AG09319 (cell line): ENCODE data around the gene FAF2.
"Not testable (repeated sequence)": the region's sequence is repeated elsewhere in the genome, so short reads cannot be mapped to it uniquely, and the experiment has no call there.

Source experiments
- DNase-seq: peaks from one replicate; pipeline ENCODE4 v3.0.0-alpha.2; 2010; ENCODE audit warnings: low read depth; ENCODE audit errors: extremely low read depth
- TF ChIP-seq, protein P1 (sequence below): IDR thresholded peaks from 2 replicates; pipeline ENCODE4 v1.5.1; 2011; ENCODE audit warnings: low read depth, mild to moderate bottlenecking, inconsistent platforms, low read length, moderate library complexity

FAF2 gene

DNA sequence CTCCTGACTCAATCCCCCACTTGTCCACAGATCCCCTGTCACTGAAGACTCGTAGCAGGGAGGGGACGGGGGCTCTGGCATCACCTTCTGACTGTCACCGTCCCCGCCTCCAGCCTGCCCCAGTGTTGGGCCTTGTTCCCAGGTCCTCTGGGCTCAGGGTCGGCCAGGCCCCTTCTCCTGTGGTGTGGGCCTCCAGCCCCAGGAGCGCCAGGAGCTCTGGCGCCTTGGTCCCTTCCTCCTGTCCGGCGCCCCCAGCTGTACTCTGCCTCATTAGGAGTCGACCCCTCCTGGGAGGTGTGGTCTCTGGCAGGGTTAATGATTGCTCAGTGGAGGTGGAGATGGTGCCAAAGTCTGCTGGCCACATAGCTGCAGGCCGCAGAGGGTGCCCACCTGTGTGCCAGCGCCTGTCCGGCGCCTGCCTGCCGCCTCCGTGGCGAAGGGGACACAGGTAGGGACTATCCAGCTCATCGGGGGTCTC, 100.8 kb downstream of the FAF2 start, which contains the start of gene CDHR2:
CDHR2 (plus strand) TSS at position 376 of the 478 bp plus-strand sequence. CDS start 16,011 bp downstream, outside the sequence.
- TF ChIP-seq, protein P1, sequence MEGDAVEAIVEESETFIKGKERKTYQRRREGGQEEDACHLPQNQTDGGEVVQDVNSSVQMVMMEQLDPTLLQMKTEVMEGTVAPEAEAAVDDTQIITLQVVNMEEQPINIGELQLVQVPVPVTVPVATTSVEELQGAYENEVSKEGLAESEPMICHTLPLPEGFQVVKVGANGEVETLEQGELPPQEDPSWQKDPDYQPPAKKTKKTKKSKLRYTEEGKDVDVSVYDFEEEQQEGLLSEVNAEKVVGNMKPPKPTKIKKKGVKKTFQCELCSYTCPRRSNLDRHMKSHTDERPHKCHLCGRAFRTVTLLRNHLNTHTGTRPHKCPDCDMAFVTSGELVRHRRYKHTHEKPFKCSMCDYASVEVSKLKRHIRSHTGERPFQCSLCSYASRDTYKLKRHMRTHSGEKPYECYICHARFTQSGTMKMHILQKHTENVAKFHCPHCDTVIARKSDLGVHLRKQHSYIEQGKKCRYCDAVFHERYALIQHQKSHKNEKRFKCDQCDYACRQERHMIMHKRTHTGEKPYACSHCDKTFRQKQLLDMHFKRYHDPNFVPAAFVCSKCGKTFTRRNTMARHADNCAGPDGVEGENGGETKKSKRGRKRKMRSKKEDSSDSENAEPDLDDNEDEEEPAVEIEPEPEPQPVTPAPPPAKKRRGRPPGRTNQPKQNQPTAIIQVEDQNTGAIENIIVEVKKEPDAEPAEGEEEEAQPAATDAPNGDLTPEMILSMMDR, result no peak
- DNase-seq, result no peak

DNA sequence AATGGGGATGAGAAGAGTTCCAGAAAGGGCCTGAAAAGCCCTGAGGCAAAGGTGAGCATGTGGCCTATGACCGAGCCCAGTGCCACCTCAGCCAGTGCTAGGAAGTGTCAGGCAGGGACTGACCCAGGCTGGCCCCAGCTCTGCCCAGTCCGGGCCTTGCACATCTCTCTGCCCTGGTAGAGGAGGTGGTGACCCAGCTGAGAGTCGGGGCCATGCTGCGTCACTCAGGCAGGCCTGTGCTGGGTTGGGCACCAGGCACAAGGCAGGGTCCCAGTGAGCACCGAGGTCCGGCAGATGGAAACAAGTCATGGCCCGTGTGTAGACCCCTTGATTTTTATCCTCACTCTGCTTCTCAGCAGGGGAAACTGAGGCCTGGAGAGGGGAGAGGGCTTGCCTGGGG, 101.7 kb downstream of the FAF2 start:
- TF ChIP-seq, protein P1, result no peak
- no peak for DNase-seq

DNA sequence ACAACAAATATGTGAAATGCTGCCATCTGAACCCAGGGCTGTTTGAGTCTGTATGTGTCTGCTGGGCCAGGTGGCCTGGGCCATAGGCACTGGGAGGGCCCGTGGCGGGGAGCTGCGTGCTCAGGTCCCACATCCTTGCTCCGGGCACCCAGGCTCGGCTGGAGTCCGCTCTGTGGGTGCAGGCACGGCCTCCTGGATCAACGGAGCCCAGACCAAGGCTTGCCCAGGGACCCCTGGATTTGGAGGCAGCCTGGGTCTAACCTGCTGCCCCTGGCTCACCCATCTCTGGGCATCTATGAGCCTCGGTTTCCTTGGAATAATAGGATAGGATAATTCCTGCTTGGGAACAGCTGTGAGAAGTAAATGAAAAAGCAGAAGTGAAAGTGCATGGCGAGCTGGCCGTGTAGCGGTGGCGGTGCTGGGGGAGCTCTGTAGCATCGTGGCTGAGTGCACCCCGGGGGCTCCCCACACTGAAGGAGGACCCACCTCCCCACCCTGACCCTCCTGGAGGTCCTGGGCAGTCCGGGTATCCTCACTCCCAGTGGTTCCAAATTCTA, 102.2 kb downstream of the FAF2 start:
- no peak for DNase-seq
- TF ChIP-seq, protein P1, result no peak

DNA sequence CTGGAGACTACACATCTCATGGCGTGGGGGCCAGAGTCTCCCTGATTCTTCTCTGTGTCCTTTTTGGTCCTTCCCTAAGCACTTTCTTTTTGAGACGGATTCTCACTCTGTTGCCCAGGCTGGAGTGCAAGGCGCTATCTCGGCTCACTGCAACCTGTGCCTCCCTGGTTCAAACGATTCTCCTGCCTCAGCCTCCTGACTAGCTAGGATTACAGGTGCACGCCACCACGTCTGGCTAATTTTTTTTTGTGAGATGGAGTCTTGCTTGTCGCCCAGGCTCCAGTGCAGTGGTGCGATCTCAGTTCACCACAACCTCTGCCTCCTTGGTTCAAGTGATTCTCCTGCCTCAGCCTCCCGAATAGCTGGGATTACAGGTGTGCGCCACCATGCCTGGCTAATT, 102.8 kb downstream of the FAF2 start:
- DNase-seq, result not testable (repeated sequence)

DNA sequence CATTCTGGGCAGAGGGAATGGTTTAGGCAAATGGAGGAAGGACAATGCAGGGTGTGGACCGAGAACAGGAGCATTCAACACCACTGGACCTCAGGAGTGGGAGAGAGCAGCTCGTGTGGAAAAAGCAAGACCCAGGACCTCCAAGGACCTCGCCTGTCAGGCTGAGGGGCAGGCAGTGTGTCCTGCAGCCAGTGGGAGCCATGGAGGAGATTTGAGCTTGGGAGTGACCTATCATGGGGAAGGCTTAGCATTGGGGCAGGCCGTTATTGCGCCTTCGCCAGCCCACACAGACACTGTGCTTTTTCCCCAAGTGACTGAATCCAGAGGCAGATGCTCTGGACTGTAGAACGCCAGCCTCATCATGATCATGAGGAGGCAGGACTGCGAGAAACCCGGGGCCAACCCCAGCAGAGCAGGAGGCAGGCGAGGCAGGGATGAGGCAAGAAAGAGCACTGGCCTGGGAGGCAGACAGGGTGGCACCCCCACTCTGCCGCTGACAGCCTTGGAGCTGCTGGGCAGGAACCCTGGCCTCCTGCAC, 104.2 kb downstream of the FAF2 start:
- TF ChIP-seq, protein P1, result no peak
- no peak for DNase-seq

DNA sequence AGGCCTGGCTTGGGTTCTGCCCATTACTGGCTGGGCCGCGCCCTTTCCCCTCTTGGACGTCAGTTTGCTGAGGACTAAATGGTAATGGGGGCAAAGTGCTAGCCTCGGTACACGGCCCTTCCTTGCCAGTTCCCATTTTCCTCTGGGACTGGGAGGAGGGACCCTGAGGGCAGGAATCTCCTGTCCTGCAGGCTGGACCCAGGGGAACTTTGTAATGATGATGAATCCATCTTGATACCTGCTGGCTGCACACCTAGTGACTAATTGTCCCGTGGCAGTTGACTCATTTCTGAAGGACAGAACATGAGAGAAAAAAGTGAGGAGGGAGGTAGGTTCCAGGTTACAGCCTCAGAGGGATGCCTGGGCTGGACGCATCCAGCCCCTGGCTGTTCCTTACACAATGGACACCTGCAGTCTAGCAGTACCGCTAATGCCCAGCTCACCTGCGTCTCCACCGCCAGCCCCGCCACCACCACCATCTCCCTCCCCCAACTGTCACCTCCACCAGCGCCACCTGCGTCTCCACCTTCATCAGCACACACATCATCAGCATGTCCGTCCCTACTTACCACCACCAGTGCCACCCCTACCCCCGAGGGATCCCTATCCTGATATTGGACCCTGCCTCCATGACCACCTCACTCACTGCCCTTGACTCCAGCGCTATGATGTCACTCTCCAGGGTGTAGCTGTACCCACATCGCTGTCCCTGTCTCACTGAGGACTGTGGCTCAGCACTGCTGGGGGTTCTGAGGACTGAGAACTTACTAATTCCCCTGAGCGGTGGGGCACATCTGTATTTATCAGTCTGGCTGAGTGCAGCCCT, 105.3 kb downstream of the FAF2 start:
- TF ChIP-seq, protein P1, result no peak
- DNase-seq, result no peak

DNA sequence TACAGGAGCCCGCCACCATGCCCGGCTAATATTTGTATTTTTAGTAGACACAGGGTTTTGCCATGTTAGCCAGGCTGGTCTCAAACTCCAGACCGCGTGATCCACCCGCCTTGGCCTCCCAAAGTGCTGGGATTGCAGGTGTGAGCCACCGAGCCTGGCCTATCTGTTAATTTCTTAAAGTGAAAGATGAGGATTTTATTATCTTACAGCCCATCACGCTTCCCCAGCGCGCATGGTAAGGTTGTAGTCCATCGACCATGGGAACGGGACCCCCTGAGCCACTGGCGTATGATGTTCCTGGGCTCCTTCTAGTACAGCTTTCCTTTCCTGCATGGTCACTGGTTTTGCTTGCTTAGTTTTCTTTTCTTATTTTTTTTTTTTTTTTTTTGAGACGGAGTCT, 109.7 kb downstream of the FAF2 start:
- TF ChIP-seq, protein P1, result no peak

More for the DNA sequence above, 109.7 kb downstream of the FAF2 start:
- no peak for DNase-seq
